GM19397 (cell line): Measurements from ENCODE around the gene OGN.

Experiments
- ATAC-seq: cut with Tn5 transposase; IDR thresholded peaks from one replicate; pipeline ENCODE4 v1.9.1; 2021; ENCODE audit warnings: mild to moderate bottlenecking, moderate library complexity; ENCODE audit not compliant: unreplicated experiment

Gene OGN

GRCh38 chr9:92405818-92406217 is 1.4 kb upstream of the OGN start:
- no peak for ATAC-seq

DNA sequence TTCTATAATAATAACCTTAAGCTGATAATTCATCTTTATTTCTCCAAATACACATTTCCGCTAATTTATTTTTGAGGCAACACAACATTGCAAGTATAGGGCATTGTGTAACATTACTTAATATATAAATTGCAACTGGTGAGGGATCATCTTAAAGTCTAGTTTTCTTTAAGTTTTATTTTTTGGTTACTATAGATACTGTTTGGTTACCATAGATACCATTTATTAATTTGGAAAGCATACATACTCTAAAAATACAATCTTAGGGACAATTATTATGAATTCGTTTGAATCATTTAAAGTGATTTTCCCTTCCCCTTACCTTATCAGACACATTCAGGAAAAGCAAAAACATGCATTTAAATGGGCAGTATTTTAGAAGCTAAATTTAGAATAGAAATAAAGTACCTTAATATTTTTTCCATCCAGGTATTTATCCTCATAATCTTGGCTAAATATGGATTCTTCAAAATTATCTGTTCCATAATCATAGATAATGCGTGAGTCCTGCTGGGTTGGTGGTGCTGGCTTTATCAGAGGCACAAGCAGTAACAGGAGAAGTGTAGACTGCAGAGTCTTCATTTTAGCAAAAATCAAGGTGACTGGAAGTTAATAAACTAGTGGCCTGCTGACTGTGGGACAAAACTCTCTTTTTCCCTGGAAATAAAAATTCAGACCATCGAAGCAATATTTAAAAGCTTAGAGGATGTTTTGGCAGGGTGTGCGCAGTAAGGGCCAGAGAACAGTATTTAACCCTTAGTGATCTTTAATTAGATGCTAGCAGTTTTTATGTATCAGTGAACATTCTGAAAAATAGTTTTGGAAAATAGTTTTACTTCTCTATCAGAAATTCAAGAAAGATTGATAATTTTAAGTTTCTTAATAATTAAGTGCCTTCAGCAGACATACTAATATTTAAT is 1.3 kb downstream of the OGN start:
- ATAC-seq = no peak

- ATAC-seq = no peak
These were observed 2.0 kb downstream of the OGN start for GRCh38 chr9:92402360-92402759.

DNA sequence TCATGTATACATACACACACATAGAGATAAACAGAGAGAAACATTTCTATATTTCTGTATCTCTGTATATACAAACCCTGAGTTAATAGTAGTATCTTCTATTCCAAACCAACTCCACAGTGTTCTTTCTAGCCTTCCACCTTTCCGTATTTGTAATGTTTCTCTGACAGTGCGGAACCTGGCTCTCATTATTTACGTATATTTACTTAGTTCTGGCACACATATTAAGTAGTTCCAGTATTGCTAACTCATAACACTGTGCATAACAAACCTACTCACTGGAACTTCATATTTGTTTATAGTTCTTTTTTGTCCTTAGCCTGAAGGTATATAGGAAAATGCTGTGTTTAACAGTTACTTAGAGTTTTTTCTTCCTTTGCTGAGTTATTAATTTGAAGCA is 6.5 kb downstream of the OGN start:
- ATAC-seq = no peak

DNA sequence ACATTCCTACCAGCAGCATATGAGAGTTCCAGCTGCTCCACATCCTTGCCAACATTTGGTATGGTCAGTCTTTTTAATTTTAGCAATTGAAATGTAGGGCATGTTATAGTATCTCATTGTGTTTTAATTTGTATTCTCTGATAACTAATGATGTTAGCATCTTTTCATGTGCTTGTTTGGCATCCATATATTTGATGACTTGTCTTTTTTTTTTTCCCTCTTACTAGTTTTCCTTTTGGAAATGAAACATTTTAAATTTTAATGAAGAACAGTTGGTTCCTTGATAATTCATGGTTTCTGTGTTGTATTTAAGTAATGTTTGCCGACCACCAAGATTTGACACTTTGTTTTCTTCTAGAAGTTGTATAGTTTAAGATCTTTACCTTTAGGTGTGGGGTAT is 8.8 kb downstream of the OGN start:
- no peak for ATAC-seq

- no peak for ATAC-seq
These were observed 10.7 kb downstream of the OGN start for GRCh38 chr9:92393686-92394085.

GRCh38 chr9:92392690-92393089 is 11.7 kb downstream of the OGN start:
- ATAC-seq = no peak

DNA sequence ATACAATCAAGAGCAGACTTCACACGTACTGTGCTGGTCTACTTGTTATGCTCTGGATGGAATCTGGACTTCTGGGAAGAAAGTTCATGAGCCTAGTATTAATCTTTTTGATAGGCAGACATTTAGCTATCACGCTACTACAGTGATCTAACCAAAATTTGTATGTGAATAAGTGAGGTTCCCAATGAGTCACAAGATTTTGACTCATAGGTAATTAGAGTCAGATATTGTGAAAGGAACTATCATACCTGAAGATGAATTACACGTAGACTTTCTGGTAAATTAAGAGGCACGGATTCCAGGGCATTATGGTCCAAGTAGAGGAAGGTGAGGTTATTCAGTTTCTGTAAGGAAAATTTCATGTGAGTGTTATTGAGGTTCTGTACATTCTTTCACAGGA is 18.4 kb downstream of the OGN start:
- no peak for ATAC-seq

GRCh38 chr9:92385477-92385876 is 18.9 kb downstream of the OGN start:
- no peak for ATAC-seq

DNA sequence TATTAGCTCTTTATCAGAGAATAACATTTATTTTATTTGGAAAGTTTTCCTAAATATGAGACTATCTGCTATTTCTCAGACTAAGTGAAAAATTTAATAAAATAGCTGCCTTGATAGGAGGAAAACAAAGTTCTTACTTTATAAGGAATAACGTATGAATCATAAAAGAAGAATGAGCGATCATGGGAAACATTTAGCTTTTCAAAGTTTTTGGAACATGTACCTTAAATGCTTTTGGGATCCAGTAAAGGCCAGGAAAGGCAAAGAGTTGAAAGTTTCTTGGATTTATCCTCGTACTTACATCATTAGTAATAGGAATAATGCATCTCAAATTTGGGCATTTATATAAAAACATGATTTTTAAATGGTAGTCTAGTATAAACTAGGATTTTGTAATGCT is 19.4 kb downstream of the OGN start:
- no peak for ATAC-seq

- no peak for ATAC-seq
These were observed 20.0 kb downstream of the OGN start for GRCh38 chr9:92384375-92384774.

DNA sequence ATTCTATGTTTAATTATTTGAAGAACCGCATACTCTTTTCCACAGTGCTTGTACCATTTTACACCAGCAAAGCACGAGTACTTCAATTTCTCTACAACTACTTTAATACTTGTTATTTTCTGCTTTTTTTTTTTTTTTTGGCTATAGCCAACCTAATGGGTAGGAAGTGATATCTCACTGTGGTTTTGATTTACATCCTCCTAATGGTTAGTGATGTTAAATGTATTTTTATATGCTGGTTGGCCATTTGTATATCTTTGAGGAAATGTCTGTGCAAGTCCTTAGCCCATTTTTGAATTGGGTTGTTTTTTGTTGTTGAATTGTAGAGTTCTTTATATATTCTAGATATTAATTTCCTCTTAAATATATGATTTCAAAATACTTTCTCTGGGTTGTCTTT is 22.6 kb downstream of the OGN start:
- no peak for ATAC-seq

DNA sequence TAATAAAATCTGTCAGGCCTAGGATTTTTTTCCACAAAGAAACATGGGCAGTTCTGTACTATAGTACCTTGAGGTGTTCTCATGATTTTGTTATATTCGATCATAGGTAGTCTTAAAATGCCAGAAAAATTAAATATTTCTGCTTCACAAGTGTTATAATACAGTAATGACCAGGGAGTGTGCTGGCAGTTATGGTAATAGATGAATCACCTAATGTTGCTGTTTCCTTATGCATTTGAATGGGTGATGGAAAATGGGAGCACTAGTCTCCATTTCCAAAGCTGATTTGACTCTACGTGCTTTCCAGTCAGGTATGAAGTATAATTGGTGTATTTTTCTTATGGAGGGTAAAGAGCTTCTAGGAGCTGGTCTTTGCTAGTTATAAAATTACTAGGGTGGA is 23.8 kb downstream of the OGN start:
- ATAC-seq = no peak

DNA sequence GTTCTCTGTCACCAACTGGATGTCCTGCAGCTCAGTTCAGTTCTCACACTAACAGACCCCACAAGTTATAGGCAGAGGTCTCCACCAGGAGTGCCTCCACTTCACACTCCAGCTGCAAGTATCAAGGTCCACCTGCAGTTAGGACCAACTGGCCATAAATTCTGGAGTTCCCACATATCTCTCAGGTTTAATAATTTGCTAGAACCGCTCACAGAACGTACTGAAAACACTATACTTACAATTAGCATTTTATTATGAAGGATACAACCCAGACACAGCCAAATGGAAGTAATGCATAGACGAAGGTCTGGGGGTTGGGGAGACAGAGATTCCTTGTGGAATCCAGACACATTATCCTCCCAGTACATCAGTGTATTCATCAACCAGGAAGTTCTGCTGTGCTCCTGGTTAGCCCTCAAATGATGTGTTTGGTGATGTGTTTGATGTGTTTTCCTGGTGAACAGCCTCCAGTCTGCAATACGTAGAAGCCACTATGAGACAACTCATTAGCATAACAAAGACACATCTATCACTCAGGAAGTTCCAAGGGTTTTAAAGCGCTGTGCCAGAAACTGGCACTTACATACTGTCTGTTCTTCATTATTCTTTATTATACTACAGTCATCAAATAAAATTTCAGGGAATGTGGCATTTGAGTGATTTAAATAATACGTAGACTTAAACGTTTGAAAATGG is 25.4 kb downstream of the OGN start:
- no peak for ATAC-seq

GRCh38 chr9:92377876-92378275 is 26.5 kb downstream of the OGN start:
- no peak for ATAC-seq

DNA sequence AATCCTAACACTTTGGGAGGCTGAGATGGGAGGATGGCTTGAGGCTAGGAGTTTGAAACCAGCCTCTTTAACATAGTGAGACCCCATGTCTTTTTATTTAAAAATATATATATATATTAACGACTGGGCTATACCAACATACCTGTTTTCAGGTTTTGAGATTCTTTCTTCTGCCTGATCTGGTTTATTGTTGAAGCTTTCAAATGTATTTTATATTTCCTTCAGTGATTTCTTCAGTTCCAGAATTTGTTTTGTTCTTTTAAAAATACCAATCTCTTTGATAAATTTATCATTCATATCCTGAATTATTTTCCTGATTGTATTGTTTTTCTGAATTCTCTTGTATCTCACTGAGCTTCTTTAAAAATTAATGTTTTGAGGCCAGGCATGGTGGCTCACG is 31.2 kb downstream of the OGN start:
- ATAC-seq = no peak

GRCh38 chr9:92369075-92369474 is 35.3 kb downstream of the OGN start:
- no peak for ATAC-seq

DNA sequence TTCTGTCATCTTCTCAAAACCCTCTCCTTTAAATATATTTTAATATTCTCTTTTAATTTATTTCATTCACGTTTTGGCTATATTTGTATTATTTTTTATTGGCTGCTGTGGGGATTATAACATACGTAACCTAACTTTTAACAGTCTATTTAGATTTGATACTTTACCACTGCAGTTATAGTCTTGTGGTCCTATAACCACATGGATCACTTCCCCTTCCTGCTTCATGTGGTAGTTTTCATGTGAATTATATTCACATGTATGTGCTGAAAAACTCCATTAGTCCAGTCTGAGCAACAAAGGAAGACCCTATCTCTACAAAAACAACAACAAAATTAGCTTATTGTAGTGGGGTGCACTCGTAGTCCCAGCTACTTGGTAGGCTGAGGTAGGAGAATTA is 44.3 kb downstream of the OGN start:
- ATAC-seq = no peak

DNA sequence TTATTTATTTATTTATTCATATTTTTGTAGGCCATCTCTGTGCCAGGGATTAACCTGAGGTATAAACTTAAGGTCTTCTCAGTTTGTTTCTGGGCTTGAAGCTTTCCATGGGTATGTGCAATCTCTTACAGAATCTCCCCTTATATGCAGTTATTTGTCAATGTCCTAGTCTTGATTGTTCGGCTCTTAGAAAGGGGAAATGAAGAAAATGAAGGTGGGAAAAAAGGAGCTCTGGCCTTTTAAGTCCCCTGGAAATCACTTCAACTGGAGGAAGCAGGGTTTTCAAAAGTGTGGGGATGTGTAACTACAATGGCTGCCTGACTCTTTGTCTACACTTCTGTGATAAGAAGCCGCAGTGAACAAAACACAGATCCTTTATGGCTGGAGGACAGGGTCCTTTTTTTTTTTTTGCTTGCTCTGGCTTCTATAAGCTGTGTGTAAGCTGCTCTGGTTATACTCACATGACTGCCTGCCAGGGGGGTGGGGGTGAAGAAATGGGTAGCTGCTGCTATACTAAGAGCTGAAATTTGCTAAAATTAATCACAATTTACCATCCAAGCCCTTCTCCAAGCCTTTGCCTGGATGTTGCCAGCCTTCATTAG is 44.9 kb downstream of the OGN start:
- ATAC-seq = no peak

- ATAC-seq = no peak
These were observed 51.3 kb downstream of the OGN start for GRCh38 chr9:92353051-92353450.

DNA sequence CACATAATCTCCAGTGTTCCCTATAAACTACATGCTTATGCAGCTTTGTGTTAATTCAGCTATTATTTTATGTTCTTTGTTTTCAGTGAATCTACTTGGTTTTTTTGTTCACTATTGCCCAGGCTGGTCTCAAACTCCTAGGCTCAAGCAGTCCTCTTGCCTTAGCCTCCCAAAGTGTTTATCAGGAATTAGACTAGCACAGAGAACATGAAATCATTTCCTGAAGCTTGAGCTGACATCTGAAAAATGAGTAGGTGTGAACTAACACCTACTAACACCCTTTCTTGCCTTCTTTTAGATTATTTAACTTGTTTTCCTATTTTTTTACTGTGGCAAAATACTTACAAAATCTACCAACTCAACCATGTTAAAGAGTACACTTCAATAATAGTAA is 53.6 kb downstream of the OGN start:
- ATAC-seq = no peak
